GM12875 (cell line): ENCODE data around the gene CTNNA1.

ENCODE experiments used
- H3K4me3 ChIP-seq: one replicate; pipeline ENCODE4 v1.5.1; 2011; ENCODE audit warnings: low read depth, low read length, control low read depth
- TF ChIP-seq, protein P1 (sequence below): IDR thresholded peaks from 2 replicates; pipeline ENCODE4 v1.5.1; 2011; ENCODE audit warnings: low read depth, mild to moderate bottlenecking, control low read depth, inconsistent platforms, low read length, moderate library complexity, borderline replicate concordance; ENCODE audit not compliant: insufficient read depth

The CTNNA1 gene

DNA sequence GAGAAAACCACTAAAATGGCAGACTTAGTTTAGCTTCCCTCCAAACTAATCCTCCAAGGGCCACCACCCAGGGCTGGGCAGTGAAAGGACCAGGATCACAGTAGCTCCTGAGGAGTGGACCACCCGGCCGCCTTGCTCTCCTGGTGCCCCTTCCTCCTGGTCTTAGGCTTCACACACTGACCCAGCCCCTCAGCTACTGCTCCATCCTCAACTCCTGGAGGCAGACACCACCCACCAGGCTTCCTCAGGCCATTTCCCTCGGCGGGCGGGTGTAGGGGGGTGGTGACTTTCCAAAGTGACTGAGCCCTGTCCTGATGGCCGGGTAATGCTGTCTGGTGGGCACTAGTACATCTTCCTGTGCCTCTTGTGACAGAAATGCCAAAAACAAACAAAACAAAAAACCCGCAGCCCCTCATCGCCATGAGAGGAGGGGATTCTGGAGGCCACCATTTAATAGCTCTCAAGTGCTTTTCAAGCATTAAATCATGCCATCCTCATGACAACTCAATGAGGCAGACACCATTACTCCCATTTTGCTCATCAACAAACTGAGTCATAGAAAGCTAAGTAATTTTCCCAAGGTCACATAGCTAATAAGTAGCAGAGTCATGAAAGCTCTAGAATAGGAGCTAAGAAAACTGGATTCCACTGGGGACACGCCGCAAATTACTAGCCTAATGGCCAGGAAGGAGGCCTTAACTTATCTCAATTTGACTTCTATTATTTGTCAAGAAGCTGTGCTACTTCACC is 213.2 kb downstream of the CTNNA1 start:
- TF ChIP-seq, protein P1, sequence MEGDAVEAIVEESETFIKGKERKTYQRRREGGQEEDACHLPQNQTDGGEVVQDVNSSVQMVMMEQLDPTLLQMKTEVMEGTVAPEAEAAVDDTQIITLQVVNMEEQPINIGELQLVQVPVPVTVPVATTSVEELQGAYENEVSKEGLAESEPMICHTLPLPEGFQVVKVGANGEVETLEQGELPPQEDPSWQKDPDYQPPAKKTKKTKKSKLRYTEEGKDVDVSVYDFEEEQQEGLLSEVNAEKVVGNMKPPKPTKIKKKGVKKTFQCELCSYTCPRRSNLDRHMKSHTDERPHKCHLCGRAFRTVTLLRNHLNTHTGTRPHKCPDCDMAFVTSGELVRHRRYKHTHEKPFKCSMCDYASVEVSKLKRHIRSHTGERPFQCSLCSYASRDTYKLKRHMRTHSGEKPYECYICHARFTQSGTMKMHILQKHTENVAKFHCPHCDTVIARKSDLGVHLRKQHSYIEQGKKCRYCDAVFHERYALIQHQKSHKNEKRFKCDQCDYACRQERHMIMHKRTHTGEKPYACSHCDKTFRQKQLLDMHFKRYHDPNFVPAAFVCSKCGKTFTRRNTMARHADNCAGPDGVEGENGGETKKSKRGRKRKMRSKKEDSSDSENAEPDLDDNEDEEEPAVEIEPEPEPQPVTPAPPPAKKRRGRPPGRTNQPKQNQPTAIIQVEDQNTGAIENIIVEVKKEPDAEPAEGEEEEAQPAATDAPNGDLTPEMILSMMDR, result no peak

DNA sequence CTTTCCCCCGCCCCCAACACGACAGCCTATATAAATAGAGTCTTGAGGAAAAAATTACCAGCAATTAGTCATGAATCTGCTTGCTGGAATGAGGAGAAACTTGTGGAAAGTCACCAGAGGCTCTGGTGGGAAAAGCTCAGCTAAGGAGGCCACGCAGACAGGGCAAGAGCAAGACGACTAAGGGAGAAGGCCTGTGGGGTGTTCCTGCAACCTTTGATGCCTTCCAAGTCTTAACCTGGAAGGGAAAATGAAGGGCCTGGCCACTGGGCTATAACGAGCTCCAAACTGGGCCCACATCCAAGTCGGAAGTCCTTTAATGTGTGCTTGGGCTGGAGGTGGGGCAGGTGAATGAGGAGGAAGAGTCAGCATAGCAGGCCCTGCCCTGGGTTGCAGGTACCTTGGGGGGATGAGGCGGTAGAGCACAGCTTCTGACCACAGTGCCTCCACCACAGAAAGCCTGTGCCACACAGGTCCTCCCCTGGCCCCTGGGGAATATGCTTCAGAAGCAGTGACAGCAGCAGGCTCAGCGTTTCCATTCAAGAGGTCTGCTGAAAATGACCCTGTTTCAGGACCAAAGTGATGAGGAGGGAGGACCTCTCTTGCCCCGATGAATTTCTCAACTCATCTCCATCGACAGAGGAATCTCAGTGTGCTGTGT is 214.7 kb downstream of the CTNNA1 start:
- TF ChIP-seq, protein P1, result no peak
- H3K4me3 ChIP-seq, result no peak overlapping the region

More for the DNA sequence above, 213.2 kb downstream of the CTNNA1 start:
- H3K4me3 ChIP-seq, result no peak overlapping the region

DNA sequence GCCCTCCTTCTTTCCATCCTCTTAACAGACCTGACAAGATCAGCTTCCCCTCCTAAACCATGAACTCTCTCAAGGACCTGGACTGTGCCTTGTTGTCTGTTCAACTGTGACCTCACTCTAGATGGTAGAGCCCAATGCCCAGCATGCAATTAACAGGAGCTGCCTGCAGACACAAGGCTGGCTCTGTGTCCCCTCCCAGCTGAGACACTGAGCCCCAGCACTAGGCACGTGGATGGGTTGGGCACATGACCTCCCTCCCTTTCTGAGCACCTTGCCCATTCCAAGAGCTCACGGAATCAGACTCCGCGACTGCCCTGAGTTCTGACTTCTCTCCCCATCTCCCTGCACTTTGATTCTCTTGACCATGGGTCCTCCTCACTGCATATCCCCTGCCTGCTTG is 215.4 kb downstream of the CTNNA1 start:
- TF ChIP-seq, protein P1, result no peak

DNA sequence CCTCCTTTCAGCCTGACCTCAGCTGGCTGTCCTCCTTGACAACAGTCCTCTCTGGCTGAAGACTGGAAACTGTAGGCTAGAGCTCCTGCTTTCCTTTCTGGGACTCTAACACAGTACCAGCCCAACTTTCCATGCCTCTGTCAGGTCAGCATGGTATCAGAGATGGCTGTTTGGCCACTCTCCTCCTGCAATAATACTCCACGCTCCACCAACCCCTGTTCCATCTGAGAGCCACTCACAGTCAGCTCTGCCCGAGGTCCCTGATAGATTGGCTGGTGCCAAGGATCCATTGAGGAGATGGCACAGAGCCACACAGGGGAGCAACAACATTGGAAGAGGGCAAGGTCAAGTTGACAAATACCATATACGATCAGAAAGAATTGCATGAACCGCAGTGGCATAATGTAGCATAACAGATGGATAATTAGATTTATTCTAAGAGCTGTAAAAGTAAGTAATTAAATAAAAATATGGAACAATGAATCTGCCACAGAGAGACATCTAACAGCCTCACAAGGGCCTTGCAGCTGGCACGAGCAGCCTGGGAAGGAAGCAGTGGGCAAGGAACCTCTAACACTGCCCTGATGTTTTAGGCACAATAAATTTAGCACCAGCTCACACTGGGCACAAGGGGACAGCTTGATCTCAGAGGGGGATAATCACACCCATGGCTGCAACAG is 216.2 kb downstream of the CTNNA1 start:
- no peak overlapping the region for H3K4me3 ChIP-seq
- TF ChIP-seq, protein P1, result no peak

More for the DNA sequence above, 215.4 kb downstream of the CTNNA1 start:
- H3K4me3 ChIP-seq, result no peak overlapping the region

DNA sequence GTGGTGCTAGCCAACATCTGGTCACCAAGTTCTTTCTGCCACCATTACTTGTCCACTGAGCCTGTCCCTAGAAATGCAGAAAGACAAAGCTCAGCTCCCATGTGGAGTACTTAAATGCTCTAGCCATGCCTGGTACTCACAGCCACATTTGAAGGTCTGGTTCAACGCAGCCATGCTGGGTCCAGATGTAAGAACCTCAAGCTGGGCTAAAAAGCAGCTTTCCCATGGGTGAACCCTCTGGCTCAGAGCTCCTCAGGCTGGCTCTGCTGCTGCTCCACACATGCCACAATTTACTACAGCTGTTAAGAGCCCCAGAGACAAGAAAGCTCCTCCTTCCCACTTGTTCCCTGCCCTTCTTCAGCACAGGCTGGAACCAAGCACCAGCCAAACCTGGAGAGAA is 219.0 kb downstream of the CTNNA1 start:
- TF ChIP-seq, protein P1, result no peak
- no peak overlapping the region for H3K4me3 ChIP-seq

DNA sequence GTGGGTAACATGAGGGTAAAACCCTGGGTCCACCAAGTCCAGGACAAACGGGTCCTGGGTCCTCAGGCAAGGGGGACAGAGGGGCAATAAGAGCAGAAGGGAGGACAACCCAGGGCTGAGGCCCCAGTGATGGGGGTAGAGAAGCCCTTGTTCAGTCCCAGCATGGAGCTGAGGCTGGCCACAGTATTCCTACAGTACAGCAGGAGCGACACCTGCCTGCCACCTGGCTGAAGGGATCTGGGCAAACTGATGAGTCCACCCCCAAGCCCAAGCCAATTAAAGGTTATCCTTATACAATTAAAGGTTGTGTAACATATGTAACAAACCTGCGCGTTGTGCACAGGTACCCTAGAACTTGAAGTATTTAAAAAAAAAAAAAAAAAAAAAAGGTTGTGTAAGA is 219.6 kb downstream of the CTNNA1 start:
- H3K4me3 ChIP-seq, result no peak overlapping the region
- TF ChIP-seq, protein P1, result no peak
